HepG2 (cell line): ENCODE results near the gene ROPN1B.
"Not testable (repeated sequence)": the region's sequence is repeated elsewhere in the genome, so short reads cannot be mapped to it uniquely, and the experiment has no call there.

Experiments used
- ARHGAP35 ChIP-seq: sonication (generic); formaldehyde crosslinking; IDR thresholded peaks from 2 replicates; pipeline ENCODE4 v1.9.0; 2022; ENCODE audit warnings: mild to moderate bottlenecking, inconsistent platforms, moderate library complexity, missing genetic modification reagents, borderline replicate concordance
- BHLHE40 ChIP-seq: IDR thresholded peaks from 2 replicates; pipeline ENCODE4 v1.6.1; 2011; ENCODE audit warnings: low read length, improper control_type of control experiment
- RFX5 ChIP-seq: IDR thresholded peaks from 2 replicates; pipeline ENCODE4 v1.6.1; 2011; ENCODE audit warnings: low read depth, low read length, improper control_type of control experiment
- RFXANK ChIP-seq: IDR thresholded peaks from 2 replicates; pipeline ENCODE4 v1.6.1; 2016
- SUZ12 ChIP-seq: fragments of 150-350 bp; IDR thresholded peaks from 2 replicates; pipeline ENCODE4 v1.6.1; 2014; ENCODE audit warnings: low read depth, low read length
- YY1 ChIP-seq: IDR thresholded peaks from 2 replicates; pipeline ENCODE4 v1.6.1; 2011; ENCODE audit warnings: low read length, low read depth, moderate library complexity, mild to moderate bottlenecking; ENCODE audit not compliant: insufficient read depth, insufficient replicate concordance
- ZNF556 ChIP-seq: sonication (generic); formaldehyde crosslinking; IDR thresholded peaks from 2 replicates; pipeline ENCODE4 v1.4.0; 2020; ENCODE audit warnings: mild to moderate bottlenecking, missing genetic modification reagents, borderline replicate concordance
- TF ChIP-seq, protein P1 (sequence below): sonication (generic); formaldehyde crosslinking; IDR thresholded peaks from 2 replicates; pipeline ENCODE4 v1.4.0; 2020; ENCODE audit warnings: missing genetic modification reagents, mild to moderate bottlenecking, borderline replicate concordance
- TF ChIP-seq, protein P2 (sequence below): sonication (generic); formaldehyde crosslinking; conservative IDR thresholded peaks from 2 replicates; pipeline ENCODE4 v1.4.0; 2020; ENCODE audit warnings: missing genetic modification reagents
- TF ChIP-seq, protein P3 (sequence below): sonication (generic); formaldehyde crosslinking; IDR thresholded peaks from 2 replicates; pipeline ENCODE4 v1.4.0; 2020; ENCODE audit warnings: missing genetic modification reagents

DNA sequence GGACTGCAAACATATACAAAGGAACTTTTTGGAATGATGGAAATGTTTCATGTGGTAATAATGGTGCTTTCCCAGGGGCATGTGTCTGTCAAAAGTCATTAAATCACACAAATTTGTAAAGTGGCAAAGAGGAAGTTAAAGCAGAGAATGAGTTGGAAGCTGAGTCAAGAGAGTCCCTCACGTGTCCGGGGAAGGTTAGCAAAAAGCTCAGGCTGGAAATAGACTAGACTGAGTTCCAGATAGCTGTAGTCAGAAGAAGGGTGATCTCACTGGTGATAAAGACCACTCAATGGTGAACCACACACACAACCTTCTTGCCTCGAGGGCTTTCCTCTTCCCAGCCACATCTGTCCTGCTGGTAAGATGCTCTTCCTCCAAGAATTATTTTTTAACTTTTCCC lies 20.1 kb upstream of the ROPN1B start:
- TF ChIP-seq, protein P1, sequence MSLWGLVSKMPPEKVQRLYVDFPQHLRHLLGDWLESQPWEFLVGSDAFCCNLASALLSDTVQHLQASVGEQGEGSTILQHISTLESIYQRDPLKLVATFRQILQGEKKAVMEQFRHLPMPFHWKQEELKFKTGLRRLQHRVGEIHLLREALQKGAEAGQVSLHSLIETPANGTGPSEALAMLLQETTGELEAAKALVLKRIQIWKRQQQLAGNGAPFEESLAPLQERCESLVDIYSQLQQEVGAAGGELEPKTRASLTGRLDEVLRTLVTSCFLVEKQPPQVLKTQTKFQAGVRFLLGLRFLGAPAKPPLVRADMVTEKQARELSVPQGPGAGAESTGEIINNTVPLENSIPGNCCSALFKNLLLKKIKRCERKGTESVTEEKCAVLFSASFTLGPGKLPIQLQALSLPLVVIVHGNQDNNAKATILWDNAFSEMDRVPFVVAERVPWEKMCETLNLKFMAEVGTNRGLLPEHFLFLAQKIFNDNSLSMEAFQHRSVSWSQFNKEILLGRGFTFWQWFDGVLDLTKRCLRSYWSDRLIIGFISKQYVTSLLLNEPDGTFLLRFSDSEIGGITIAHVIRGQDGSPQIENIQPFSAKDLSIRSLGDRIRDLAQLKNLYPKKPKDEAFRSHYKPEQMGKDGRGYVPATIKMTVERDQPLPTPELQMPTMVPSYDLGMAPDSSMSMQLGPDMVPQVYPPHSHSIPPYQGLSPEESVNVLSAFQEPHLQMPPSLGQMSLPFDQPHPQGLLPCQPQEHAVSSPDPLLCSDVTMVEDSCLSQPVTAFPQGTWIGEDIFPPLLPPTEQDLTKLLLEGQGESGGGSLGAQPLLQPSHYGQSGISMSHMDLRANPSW (CRISPR knock-in tag): not testable (repeated sequence)
- TF ChIP-seq ARHGAP35; YY1; BHLHE40; RFXANK (CRISPR knock-in tag); ZNF556 (CRISPR knock-in tag); RFX5; SUZ12: not testable (repeated sequence)
- TF ChIP-seq, protein P2, sequence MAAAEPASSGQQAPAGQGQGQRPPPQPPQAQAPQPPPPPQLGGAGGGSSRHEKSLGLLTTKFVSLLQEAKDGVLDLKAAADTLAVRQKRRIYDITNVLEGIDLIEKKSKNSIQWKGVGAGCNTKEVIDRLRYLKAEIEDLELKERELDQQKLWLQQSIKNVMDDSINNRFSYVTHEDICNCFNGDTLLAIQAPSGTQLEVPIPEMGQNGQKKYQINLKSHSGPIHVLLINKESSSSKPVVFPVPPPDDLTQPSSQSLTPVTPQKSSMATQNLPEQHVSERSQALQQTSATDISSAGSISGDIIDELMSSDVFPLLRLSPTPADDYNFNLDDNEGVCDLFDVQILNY: not testable (repeated sequence)
- TF ChIP-seq, protein P3, sequence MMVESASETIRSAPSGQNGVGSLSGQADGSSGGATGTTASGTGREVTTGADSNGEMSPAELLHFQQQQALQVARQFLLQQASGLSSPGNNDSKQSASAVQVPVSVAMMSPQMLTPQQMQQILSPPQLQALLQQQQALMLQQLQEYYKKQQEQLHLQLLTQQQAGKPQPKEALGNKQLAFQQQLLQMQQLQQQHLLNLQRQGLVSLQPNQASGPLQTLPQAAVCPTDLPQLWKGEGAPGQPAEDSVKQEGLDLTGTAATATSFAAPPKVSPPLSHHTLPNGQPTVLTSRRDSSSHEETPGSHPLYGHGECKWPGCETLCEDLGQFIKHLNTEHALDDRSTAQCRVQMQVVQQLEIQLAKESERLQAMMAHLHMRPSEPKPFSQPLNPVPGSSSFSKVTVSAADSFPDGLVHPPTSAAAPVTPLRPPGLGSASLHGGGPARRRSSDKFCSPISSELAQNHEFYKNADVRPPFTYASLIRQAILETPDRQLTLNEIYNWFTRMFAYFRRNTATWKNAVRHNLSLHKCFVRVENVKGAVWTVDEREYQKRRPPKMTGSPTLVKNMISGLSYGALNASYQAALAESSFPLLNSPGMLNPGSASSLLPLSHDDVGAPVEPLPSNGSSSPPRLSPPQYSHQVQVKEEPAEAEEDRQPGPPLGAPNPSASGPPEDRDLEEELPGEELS (CRISPR knock-in tag): not testable (repeated sequence)
